Activated CD4-positive, alpha-beta T cell treated with anti-CD3 and anti-CD28 coated beads, Interleukin-2, amount 50 U/mL, for 1 hour (primary cell): ENCODE data around the gene GOLIM4.
"Not testable (repeated sequence)": the region's sequence is repeated elsewhere in the genome, so short reads cannot be mapped to it uniquely, and the experiment has no call there.

Source experiments
- DNase-seq: peaks from one replicate; pipeline ENCODE4 v3.0.0-alpha.2; 2020

Gene GOLIM4

DNA sequence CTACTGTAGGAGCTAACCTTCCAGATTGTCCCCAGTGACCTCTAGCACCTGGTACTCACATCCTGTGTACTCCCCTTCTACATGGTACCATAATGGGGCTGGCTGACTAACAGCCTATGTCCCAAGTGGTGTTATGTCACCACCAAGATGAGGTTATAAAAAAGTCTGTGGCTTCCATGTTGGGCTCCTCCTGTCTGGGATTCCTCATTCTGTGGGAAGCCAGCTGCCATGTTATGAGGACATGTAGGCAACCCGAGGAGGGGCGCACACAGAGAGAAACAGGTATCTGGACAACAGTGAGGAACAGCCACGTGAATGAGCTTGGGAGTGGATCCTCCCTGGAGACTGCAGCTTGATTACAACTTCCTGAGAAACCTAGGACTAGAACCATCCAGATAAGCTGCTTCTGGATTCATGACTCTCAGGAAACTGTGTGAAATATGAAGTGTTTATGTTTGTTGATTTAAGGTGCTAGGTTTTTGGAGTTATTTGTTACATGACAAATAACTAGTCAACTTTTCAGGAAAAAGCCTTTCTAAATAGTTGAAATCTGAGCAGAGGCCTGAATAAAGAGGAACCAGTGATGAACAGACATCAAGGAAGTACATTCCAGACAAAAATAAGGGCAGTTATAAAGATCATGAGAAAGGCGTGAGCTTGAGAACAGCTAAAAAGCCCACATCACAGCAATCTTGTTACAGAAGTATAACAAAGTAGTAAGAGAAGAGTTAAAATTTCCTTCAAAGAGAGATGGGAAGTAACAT lies 21.7 kb downstream of the GOLIM4 start:
- no peak for DNase-seq

- DNase-seq = no peak
Observed at GRCh38 chr3:168072323-168072650, 23.4 kb downstream of the GOLIM4 start.

DNA sequence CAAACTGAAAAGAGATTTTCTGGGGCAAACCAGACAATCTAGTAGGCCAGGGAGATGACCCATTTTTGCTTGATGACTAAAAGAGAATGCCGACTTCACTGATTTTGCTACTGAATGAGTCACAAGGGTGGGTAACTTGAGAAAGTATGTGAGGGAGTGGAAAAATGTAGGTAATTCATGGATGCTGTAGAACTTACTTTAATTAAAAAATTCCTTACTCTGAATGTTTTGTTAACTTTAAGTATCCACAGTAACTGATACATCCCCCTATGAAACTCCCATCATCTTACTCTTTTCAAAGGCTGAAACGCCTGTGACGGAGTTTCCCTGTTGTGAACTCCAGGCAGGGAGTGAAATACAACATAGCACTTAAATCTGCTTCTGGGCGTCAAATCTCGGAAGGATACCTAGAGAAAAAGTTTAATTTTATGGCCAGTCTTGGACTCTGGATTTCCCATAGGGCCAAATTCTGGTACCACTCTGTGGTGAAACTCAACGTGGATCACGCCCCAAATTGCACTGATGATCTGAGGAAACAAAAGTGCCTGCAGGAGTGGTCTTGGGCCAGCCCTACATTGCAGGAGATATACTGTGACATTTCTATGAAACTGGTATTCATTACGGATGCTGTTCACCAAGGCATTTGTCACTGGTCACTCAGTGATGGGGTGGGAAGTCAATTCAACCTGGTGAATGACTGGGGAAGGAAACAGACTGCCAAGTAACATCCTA lies 24.0 kb downstream of the GOLIM4 start:
- DNase-seq = no peak

DNA sequence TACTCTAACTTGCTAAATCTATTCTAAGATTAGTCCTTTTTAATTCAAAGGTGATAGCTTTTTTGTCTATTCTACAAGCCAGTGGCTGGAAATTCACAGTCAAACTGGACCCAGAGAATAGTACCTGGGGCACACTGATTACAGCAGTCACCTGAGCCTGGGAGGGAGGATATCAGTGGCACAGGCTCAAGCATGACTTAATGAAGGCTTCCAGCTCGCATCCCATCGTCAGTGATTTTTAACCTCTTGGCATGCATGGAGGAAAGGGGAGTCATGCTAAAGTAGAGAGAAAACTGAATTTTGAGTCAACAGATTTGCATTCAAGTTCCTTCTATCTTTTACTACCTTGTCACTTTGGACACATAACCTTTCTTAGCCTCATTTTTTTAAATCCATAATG lies 24.8 kb downstream of the GOLIM4 start:
- DNase-seq = no peak

- DNase-seq = no peak
Observed at GRCh38 chr3:168068346-168068745, 27.4 kb downstream of the GOLIM4 start.

GRCh38 chr3:168066882-168067281 lies 28.8 kb downstream of the GOLIM4 start:
- no peak for DNase-seq

DNA sequence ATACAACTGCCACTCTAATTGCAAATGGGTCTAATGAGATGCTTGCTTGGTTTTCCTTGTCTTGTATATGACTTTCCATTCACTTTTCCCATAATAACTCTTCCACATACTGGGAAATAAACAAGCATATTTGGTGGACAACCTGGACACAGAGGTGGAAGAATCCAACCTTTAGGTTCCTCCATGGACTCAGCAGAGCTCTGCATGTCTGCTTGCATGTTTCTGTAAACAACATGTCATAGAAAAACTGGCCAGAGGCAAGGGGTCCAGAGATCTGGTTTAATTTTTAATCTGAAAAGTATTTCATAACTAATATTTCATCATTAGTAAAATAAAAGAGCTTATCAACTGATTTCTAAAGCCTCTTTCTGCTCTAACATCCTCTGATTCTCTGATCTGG lies 30.2 kb downstream of the GOLIM4 start:
- DNase-seq = no peak

DNA sequence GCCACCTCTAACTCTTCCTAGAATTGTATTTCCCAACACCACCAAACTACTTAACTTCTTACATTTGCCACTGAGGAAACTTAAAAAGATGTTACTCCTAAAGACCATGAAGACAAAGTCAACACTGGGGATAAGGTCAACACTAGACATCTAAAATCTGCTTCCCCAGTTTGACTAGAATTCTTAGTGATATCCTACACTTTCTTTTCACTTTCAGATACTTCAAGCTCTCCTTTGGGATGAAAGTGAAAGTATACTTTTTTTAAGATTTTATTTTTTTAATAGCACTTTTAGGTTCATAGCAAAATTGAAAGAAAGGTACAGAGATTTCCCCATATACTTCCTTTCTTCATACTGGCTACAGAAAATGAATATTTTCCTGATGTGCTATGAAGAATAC lies 32.6 kb downstream of the GOLIM4 start:
- DNase-seq = no peak

- DNase-seq = no peak
Observed at GRCh38 chr3:168062679-168063078, 33.0 kb downstream of the GOLIM4 start.

DNA sequence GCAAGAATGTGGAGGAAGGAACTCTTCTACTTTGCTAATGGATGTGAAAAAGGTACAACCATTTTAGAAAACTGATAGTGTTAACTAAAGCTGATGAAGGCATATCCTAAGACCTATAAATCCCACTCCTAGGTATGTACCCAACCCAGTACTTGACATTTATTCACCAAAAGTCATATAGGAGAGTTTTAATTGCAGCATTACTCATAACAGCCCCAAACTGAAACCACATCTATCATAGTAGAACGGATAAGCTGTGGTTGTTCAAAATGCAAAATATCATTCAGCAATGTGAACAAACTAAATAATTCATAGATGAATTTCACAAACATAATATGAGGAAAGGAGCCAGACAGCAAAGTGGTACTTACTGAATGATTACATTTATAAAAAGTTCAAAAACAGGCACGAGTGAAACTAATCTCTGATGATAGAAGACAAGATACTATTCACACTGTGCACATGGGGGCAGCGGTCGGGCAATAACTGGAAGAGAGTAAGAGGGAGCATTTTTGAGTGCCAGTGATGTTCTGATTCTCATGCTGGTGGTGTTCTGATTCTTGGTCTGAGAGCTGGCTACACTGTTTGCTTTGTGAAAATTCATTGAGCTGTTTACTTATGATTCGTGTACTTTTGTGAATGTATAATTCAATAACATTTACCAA lies 34.3 kb downstream of the GOLIM4 start:
- no peak for DNase-seq

DNA sequence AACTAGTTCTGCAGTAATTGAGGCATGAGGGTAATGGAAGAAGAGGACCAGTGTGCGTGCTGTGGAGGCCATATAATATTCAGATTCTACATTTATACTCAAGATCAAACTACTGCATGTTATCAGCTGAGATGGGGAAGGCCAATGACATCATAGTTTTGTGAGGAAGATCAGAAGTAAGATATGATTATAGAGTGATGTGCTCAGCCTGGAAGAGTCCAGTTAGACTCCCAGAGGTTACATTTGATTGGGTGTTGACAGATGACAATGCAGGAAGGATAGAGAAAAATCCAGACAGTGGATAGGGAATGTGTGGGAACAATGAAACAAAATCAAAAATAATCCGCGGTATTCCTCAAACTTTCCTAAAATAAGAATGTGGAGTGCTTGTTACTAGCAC lies 35.4 kb downstream of the GOLIM4 start:
- no peak for DNase-seq

DNA sequence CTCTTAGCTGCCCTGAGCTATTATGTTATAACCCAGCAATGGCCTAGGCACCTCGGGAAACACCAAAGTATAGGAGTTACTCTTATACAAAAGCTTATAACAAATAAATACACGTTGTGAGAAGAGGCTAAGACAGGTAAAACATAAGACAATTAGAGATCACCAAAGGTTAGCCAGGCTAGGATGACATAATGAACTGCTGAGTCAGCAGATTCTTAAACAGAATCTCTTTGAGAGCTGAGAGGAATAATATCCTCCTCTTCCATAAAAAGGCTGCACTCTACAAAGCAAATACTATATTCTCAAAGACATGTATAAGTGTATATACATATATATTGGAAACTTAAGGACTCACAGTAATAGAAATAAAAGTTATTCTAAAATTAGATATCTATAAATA lies 37.2 kb downstream of the GOLIM4 start:
- DNase-seq = no peak

GRCh38 chr3:168056398-168057230 lies 39.1 kb downstream of the GOLIM4 start:
- DNase-seq = not testable (repeated sequence)

- DNase-seq = no peak
Observed at GRCh38 chr3:168054447-168054846, 41.3 kb downstream of the GOLIM4 start.

GRCh38 chr3:168053115-168053514 lies 42.6 kb downstream of the GOLIM4 start:
- DNase-seq = no peak

DNA sequence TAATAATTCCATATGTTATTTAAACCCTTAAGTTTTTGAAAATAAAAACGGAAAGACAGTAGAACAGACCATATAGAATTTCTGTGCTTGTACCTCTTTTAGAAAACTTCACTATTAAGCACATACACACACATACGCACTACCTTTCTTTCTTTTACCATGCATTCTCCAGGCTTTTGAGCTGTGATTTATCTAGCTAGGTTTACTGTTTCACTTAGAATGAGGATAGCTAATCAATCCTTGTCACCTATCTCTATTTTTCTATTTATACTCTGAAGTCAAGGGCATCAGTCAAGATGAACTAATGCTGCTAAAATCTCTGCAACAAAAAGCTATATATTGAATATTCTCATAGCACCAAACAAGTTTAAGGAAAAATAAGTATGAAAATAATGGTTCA lies 43.2 kb downstream of the GOLIM4 start:
- no peak for DNase-seq

- DNase-seq = no peak
Observed at GRCh38 chr3:168051531-168052471, 43.9 kb downstream of the GOLIM4 start.

- no peak for DNase-seq
Observed at GRCh38 chr3:168051070-168051469, 44.7 kb downstream of the GOLIM4 start.

DNA sequence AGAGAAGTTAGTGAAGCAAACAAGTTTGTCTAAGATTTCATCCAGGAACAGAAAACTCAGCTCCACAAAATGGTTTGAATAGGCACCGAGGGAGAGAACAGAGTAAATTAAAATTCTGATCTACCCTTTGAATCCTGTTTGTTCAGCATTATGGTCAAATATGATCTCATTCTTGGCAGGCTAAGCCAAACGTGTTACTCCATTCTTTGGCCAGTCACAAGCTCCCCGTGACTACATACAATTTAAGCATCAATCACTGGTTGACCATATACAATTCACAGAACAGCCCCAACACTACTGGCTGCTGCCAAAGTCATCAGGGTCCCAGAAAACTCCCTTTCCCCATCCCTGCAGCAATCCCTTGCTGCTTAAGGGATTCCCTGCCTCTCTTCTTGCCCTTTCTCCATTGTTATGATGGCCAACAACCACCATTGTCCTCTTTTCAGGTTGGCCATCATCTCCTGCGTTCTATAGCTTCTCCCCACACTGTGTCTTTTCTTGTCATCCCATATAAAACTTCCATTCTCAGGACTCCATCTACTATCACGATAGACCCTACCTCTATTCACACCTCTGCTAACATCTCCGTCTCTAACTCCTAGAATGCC lies 46.3 kb downstream of the GOLIM4 start:
- no peak for DNase-seq

- DNase-seq = no peak
Observed at GRCh38 chr3:168048414-168049330, 47.1 kb downstream of the GOLIM4 start.
